ENCODE results near the gene LRRC45.

Gene LRRC45

DNA sequence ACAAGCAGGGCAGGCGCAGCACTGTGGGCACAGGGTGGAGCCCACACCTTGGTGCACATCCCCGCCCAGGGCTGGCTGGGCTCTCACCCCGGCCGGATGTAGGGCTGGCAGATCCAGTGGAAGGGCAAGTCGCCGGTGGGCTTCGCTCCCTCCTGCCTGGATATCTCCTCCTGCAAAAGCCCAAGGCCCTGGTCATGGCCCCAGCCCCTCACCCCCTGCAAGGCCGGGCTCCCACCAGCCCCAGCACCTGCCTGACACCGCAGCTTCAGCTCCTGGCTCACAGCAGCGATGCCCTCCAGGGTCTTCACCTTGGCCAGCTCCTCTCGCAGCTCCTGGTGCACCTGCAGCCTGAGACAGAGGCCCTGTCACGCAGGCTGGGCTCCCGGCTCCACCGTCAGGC lies 37.5 kb downstream of the LRRC45 start:
- Histone ChIP-seq H3K27ac (replicated peaks) (no peak overlapping the region), H3K4me3 (replicated peaks; ENCODE audit: insufficient read depth, low read length) (no peak overlapping the region), H3K27me3 (ENCODE audit: insufficient read depth, poor library complexity, severe bottlenecking) (no peaks in the 10 kb centered on the region)
- no peak for TF ChIP-seq POLR2AphosphoS5 (IDR thresholded peaks at IDR 0.05; ENCODE audit: low read depth)
- no peak for TF ChIP-seq GABPA (IDR thresholded peaks at IDR 0.05; ENCODE audit: low read depth)
- TF ChIP-seq, protein P1, sequence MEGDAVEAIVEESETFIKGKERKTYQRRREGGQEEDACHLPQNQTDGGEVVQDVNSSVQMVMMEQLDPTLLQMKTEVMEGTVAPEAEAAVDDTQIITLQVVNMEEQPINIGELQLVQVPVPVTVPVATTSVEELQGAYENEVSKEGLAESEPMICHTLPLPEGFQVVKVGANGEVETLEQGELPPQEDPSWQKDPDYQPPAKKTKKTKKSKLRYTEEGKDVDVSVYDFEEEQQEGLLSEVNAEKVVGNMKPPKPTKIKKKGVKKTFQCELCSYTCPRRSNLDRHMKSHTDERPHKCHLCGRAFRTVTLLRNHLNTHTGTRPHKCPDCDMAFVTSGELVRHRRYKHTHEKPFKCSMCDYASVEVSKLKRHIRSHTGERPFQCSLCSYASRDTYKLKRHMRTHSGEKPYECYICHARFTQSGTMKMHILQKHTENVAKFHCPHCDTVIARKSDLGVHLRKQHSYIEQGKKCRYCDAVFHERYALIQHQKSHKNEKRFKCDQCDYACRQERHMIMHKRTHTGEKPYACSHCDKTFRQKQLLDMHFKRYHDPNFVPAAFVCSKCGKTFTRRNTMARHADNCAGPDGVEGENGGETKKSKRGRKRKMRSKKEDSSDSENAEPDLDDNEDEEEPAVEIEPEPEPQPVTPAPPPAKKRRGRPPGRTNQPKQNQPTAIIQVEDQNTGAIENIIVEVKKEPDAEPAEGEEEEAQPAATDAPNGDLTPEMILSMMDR (IDR thresholded peaks at IDR 0.05; ENCODE audit: insufficient read depth, low read length) = no peak
- TF ChIP-seq SPI1 (IDR thresholded peaks at IDR 0.05; ENCODE audit: borderline replicate concordance, low read depth) = no peak
- TF ChIP-seq, protein P2, sequence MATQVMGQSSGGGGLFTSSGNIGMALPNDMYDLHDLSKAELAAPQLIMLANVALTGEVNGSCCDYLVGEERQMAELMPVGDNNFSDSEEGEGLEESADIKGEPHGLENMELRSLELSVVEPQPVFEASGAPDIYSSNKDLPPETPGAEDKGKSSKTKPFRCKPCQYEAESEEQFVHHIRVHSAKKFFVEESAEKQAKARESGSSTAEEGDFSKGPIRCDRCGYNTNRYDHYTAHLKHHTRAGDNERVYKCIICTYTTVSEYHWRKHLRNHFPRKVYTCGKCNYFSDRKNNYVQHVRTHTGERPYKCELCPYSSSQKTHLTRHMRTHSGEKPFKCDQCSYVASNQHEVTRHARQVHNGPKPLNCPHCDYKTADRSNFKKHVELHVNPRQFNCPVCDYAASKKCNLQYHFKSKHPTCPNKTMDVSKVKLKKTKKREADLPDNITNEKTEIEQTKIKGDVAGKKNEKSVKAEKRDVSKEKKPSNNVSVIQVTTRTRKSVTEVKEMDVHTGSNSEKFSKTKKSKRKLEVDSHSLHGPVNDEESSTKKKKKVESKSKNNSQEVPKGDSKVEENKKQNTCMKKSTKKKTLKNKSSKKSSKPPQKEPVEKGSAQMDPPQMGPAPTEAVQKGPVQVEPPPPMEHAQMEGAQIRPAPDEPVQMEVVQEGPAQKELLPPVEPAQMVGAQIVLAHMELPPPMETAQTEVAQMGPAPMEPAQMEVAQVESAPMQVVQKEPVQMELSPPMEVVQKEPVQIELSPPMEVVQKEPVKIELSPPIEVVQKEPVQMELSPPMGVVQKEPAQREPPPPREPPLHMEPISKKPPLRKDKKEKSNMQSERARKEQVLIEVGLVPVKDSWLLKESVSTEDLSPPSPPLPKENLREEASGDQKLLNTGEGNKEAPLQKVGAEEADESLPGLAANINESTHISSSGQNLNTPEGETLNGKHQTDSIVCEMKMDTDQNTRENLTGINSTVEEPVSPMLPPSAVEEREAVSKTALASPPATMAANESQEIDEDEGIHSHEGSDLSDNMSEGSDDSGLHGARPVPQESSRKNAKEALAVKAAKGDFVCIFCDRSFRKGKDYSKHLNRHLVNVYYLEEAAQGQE (IDR thresholded peaks at IDR 0.05; ENCODE audit: insufficient replicate concordance, low read depth) = no peak
- DNase-seq (ENCODE audit: low read depth in 1 of 2, low spot score in 1 of 2) = no peak

DNA sequence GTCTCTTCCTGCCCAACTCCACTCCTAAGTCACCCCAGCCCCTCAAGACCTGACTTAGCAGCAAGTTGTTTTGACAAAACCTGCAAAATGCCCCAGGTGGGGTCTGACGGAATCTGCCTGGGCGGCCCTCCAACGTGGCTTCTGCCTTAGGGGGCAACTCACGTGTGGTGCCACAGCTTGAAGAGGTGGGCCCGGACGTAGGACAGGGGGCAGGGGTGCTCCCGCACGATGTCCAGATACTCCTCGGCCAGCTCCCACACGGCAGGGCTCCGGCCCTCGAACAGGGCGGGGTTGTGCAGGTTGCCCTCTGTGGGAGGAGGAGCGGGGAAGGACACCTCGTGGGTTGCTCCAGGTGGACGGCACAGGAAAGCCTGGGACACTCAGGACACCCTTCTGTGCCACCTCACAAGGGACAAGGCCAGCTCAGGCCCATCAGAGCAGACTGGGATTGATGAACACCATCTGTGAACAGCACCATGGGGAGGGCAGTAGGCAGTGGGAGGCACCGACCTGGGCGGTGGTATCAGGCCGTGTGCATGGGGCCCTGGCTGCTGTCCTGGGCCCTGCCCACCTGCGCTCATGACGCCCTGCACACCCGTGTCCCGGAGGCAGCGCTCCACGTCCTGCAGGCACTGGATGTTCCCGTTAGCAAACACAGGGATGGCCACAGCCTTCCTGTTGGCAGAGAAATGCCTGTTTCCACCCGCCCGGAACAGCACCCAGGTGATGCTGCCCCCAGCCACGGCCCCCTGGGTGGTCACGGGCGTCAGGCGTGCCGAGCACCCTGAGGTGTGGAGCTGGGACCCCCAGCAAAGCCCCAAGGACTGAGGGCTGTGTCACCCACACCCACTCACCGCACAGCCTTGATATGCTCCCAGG lies 38.2 kb downstream of the LRRC45 start:
- Histone ChIP-seq H3K27ac (replicated peaks) (no peak overlapping the region), H3K27me3 (ENCODE audit: insufficient read depth, poor library complexity, severe bottlenecking) (no peaks in the 10 kb centered on the region), H3K4me3 (replicated peaks; ENCODE audit: insufficient read depth, low read length) (no peak overlapping the region)
- TF ChIP-seq GABPA (IDR thresholded peaks at IDR 0.05; ENCODE audit: low read depth) = no peak
- TF ChIP-seq, protein P2 (IDR thresholded peaks at IDR 0.05; ENCODE audit: insufficient replicate concordance, low read depth) = no peak
- TF ChIP-seq SPI1 (IDR thresholded peaks at IDR 0.05; ENCODE audit: borderline replicate concordance, low read depth) = no peak
- TF ChIP-seq, protein P1 (IDR thresholded peaks at IDR 0.05; ENCODE audit: insufficient read depth, low read length) = no peak
- TF ChIP-seq POLR2AphosphoS5 (IDR thresholded peaks at IDR 0.05; ENCODE audit: low read depth) = no peak; the same call in 1 of the 2 replicates
- no peak for DNase-seq (ENCODE audit: low read depth in 1 of 2, low spot score in 1 of 2)

DNA sequence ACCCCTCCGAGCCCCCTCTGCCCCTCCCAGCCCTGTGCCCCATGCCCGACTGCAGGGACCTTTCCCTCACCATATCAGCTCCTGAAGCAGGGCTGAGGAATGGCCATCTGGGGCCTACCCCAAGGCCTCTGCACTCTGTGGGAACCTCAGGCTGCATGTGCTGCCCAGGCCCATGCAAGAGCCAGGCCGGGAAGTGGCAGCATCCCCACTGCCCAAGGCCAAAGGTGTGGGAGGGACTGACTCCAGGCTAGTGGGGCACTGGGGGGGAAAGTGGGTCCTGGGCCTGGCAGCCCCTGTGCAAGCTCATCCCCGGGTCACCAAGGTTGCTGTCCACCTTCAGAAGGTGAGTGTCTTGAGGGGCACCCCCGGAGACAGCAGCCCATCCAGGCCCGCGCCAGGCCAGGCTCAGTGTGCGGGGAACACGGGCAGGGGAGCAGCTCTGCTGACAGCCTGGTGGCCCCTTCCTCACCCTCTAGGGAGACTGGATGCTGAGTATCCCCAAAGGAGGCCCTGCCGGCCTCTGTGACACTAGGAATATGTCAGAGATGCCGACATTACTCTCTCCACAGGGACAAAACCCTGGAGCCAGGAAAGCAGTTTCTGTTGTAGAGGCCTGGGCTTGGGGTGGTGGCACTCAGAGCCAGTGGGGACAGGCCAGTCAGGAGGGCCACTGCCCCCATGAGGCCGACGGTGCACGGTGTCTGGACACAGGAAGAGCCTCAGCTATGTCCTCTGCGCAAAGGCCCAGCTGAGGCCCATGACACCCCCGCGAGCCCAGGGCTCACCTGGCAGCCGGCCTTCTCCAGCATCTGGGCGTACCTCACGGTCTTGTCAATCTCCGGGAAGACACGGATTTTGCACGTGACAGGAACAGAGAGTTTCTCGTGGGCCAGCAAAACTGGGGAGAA lies 39.2 kb downstream of the LRRC45 start:
- Histone ChIP-seq H3K27me3 (ENCODE audit: insufficient read depth, poor library complexity, severe bottlenecking) (no peaks in the 10 kb centered on the region), H3K4me3 (replicated peaks; ENCODE audit: insufficient read depth, low read length) (no peak overlapping the region), H3K27ac (replicated peaks) (no peak overlapping the region)
- no peak for TF ChIP-seq GABPA (IDR thresholded peaks at IDR 0.05; ENCODE audit: low read depth)
- TF ChIP-seq, protein P1 (IDR thresholded peaks at IDR 0.05; ENCODE audit: insufficient read depth, low read length) = no peak
- TF ChIP-seq SPI1 (IDR thresholded peaks at IDR 0.05; ENCODE audit: borderline replicate concordance, low read depth) = no peak
- TF ChIP-seq POLR2AphosphoS5 (IDR thresholded peaks at IDR 0.05; ENCODE audit: low read depth) = no peak
- TF ChIP-seq, protein P2 (IDR thresholded peaks at IDR 0.05; ENCODE audit: insufficient replicate concordance, low read depth) = no peak
- no peak for DNase-seq (ENCODE audit: low read depth in 1 of 2, low spot score in 1 of 2)

All from HL-60 (cell line).